ENCODE results near the gene EIPR1.

The EIPR1 gene

DNA sequence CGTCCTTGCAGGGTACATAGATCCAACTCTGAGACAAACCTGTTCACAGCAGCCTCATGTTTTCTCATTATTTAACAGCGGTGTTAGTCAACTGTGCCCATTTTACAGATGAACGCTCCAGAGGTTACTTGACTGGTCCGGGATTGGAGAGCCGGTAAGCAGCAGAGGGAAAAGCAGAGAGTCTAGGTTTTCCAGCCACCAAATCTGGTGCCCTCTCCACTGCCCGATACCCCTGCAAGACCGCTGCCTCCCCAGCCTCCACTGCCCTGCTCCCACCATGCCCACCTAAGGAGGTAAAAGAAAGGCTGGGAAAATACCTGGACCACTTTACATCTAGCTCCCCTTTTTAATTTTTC lies 51.5 kb downstream of the EIPR1 start:
- no peak overlapping the region for H3K27ac Mint-ChIP-seq
- H3K27me3 Mint-ChIP-seq = no peaks in the 10 kb centered on the region
- no peak overlapping the region for H3K4me3 Mint-ChIP-seq
- H3K9me3 Mint-ChIP-seq = peaks cover 6% of the 10 kb centered on the region
- H3K4me1 Mint-ChIP-seq = peaks cover 20% of the 10 kb centered on the region
- ATAC-seq = no peak
- peaks cover 72% of the 10 kb centered on the region for H3K36me3 Mint-ChIP-seq

- Mint-ChIP-seq H3K4me3 (no peak overlapping the region), H3K4me1 (peaks cover 15% of the 10 kb centered on the region), H3K27ac (no peak overlapping the region), H3K27me3 (no peaks in the 10 kb centered on the region), H3K36me3 (peaks cover 70% of the 10 kb centered on the region), H3K9me3 (peaks cover 2% of the 10 kb centered on the region)
- ATAC-seq = no peak
Measured at GRCh38 chr2:3325458-3326181, 52.0 kb downstream of the EIPR1 start.

- no peak overlapping the region for H3K4me3 Mint-ChIP-seq
- peaks cover 6% of the 10 kb centered on the region for H3K4me1 Mint-ChIP-seq
- H3K27ac Mint-ChIP-seq = no peak overlapping the region
- H3K27me3 Mint-ChIP-seq = no peaks in the 10 kb centered on the region
- no peaks in the 10 kb centered on the region for H3K9me3 Mint-ChIP-seq
- ATAC-seq = no peak
- peaks cover 67% of the 10 kb centered on the region for H3K36me3 Mint-ChIP-seq
Measured at GRCh38 chr2:3324404-3325281, 53.0 kb downstream of the EIPR1 start.

- no peaks in the 10 kb centered on the region for H3K27me3 Mint-ChIP-seq
- ATAC-seq = peak; percentile 25
- H3K27ac Mint-ChIP-seq = no peak overlapping the region
- peaks cover 67% of the 10 kb centered on the region for H3K36me3 Mint-ChIP-seq
- no peaks in the 10 kb centered on the region for H3K4me1 Mint-ChIP-seq
- no peak overlapping the region for H3K4me3 Mint-ChIP-seq
- no peaks in the 10 kb centered on the region for H3K9me3 Mint-ChIP-seq
Measured at GRCh38 chr2:3324036-3324386, 53.6 kb downstream of the EIPR1 start.

GRCh38 chr2:3323360-3324035 lies 54.1 kb downstream of the EIPR1 start:
- H3K27ac Mint-ChIP-seq = no peak overlapping the region

DNA sequence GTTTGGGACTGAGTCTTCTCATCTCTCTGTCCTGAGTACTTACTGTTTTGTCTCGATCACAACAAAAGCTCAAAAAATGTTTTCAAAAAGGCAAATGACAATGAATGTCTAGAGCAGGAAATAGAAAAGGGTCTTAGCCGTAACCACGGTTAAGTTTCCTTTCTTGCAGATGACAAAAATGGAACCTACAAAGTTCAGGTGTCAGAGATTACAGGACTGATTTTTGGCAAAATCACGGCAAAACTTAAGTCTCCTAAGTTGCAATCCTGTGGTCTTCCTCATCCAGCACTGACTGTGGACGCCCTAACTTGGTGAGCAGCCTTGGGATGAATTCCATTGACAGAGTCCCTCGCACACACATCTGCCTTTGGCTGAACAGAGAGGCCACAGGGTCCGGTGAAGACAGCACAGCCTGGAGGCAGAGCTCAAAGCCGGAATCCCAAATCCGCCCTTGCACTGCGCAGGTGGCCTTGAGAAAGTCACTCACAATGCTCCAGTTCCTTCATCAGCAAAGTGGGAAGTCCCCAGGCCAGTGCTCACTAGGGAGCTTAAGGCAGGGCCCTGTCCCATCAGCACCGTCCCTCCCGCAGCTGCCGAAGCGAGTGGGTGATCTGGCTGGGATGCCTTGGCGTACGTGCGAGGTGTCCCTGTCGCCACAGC lies 55.2 kb downstream of the EIPR1 start:
- Mint-ChIP-seq H3K36me3 (peaks cover 83% of the 10 kb centered on the region), H3K27ac (no peak overlapping the region), H3K9me3 (no peaks in the 10 kb centered on the region), H3K4me3 (no peak overlapping the region), H3K27me3 (no peaks in the 10 kb centered on the region), H3K4me1 (no peaks in the 10 kb centered on the region)
- no peak for ATAC-seq

More at GRCh38 chr2:3323360-3324035, 54.1 kb downstream of the EIPR1 start:
- H3K36me3 Mint-ChIP-seq = peaks cover 72% of the 10 kb centered on the region
- no peaks in the 10 kb centered on the region for H3K4me1 Mint-ChIP-seq
- ATAC-seq = no peak
- H3K9me3 Mint-ChIP-seq = no peaks in the 10 kb centered on the region
- H3K27me3 Mint-ChIP-seq = no peaks in the 10 kb centered on the region
- H3K4me3 Mint-ChIP-seq = no peak overlapping the region

GRCh38 chr2:3321825-3322224 lies 55.8 kb downstream of the EIPR1 start:
- Mint-ChIP-seq H3K4me3 (no peak overlapping the region), H3K9me3 (no peaks in the 10 kb centered on the region), H3K27ac (no peak overlapping the region), H3K36me3 (peaks cover 87% of the 10 kb centered on the region), H3K27me3 (no peaks in the 10 kb centered on the region), H3K4me1 (peaks cover 2% of the 10 kb centered on the region)
- ATAC-seq = no peak

DNA sequence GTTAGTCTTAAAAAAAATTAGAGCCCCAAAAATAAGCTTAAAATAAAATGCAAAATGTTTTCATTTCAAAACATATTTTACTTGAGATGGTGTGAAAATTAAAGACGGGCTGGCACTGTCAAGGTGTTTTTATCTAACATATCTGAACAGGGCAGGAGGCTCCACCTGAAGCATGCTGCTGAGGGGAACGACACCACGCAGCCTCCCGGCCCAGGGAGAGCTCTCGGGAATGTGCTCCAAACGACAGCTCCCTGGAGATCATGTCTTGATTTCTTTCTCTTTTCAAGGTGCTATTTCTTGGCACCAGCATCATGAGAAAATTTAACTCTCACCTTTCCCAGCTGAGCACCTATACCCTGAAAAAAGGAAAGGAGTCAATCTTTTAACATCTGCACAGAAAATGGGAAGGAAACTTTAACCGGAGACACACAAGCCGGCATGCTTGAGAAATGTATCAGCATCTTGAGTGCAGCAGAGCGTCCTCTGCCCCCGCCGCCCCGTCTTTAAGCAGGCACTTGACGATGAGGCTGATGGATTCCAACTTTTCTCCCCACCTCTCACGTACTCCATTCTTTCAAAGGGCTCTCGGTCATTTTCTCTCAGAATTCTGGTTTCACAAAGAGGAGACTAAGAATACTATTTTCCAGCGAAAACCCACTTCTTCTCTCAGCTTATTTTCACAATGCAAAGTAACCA lies 56.6 kb downstream of the EIPR1 start:
- Mint-ChIP-seq H3K4me3 (no peak overlapping the region), H3K9me3 (no peaks in the 10 kb centered on the region), H3K27me3 (no peaks in the 10 kb centered on the region), H3K36me3 (peaks cover 88% of the 10 kb centered on the region), H3K27ac (no peak overlapping the region), H3K4me1 (peaks cover 7% of the 10 kb centered on the region)
- no peak for ATAC-seq

- ATAC-seq = no peak
- Mint-ChIP-seq H3K27ac (no peak overlapping the region), H3K27me3 (no peaks in the 10 kb centered on the region), H3K36me3 (peaks cover 78% of the 10 kb centered on the region), H3K9me3 (no peaks in the 10 kb centered on the region), H3K4me1 (peaks cover 7% of the 10 kb centered on the region), H3K4me3 (no peak overlapping the region)
Measured at GRCh38 chr2:3319745-3320566, 57.7 kb downstream of the EIPR1 start.

DNA sequence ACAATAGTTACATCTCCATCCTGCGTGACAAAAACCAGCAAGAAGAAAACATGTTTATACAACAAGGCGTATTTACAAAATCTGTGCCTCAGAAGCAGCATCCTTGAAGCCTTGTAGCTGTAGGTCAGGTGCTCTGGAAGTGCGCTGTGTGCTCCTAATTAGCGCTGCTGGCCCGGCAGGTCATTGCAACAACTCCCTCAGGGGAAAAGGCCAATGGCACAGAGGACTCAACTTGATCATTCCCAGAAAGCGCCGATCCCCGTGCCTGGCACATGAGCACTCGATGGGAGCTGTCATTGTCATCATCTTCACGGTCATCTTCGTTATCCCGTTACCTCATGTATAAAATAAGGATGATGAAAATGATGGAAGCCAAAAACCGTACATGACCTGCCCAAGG lies 58.5 kb downstream of the EIPR1 start:
- H3K4me3 Mint-ChIP-seq = no peak overlapping the region
- peaks cover 70% of the 10 kb centered on the region for H3K36me3 Mint-ChIP-seq
- H3K27ac Mint-ChIP-seq = no peak overlapping the region

DNA sequence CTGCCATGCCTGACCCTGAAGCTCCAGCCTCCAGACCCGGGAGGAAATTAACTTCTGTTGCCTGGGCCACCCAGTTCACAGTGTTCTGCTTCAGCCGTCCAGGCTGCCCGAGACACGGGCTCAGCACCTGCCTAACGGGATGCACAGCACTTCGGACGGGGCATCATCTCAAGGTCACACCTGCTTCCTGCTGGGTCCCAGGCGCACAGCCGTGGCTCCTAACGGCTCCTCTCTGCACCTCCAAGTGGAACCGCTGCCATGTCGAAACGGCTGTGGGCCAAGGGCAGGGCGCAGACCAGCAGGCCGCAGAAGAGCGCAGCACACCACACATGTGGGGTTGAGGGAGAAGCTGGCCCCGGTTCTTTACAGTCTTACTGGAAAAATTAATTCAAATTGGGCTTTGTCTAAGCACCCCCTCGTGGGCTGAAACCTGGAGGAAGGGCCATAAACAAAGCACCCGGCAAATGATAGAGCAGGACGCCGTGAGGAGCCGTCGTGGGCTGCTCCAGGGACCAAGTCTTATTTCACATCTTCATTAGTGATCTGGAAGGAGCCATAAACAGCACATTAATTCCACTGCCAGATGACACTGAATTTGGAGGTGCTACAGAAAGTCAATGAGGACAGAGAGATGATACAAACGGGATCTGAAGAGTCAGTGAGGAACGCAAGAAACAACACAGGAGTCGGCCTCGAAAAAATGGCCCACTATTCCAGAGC lies 59.6 kb downstream of the EIPR1 start:
- no peak for ATAC-seq
- H3K4me1 Mint-ChIP-seq = peaks cover 7% of the 10 kb centered on the region
- no peaks in the 10 kb centered on the region for H3K27me3 Mint-ChIP-seq
- peaks cover 60% of the 10 kb centered on the region for H3K36me3 Mint-ChIP-seq
- H3K9me3 Mint-ChIP-seq = no peaks in the 10 kb centered on the region
- no peak overlapping the region for H3K4me3 Mint-ChIP-seq
- no peak overlapping the region for H3K27ac Mint-ChIP-seq

More for the DNA sequence above, 58.5 kb downstream of the EIPR1 start:
- Mint-ChIP-seq H3K4me1 (peaks cover 7% of the 10 kb centered on the region), H3K9me3 (no peaks in the 10 kb centered on the region), H3K27me3 (no peaks in the 10 kb centered on the region)
- ATAC-seq = no peak

GRCh38 chr2:3317277-3317685 lies 60.3 kb downstream of the EIPR1 start:
- ATAC-seq = no peak
- peaks cover 58% of the 10 kb centered on the region for H3K36me3 Mint-ChIP-seq
- peaks cover 7% of the 10 kb centered on the region for H3K4me1 Mint-ChIP-seq

GRCh38 chr2:3316456-3317276 lies 61.0 kb downstream of the EIPR1 start:
- no peak overlapping the region for H3K27ac Mint-ChIP-seq
- no peaks in the 10 kb centered on the region for H3K27me3 Mint-ChIP-seq
- H3K4me3 Mint-ChIP-seq = no peak overlapping the region
- ATAC-seq = no peak
- peaks cover 54% of the 10 kb centered on the region for H3K36me3 Mint-ChIP-seq
- H3K4me1 Mint-ChIP-seq = peaks cover 7% of the 10 kb centered on the region
- H3K9me3 Mint-ChIP-seq = no peaks in the 10 kb centered on the region

More at GRCh38 chr2:3317277-3317685, 60.3 kb downstream of the EIPR1 start:
- H3K27ac Mint-ChIP-seq = no peak overlapping the region
- H3K9me3 Mint-ChIP-seq = no peaks in the 10 kb centered on the region
- no peaks in the 10 kb centered on the region for H3K27me3 Mint-ChIP-seq
- H3K4me3 Mint-ChIP-seq = no peak overlapping the region

Data from stimulated activated memory B cell treated with anti-CD40 and anti-IgM and Interleukin-4, amounts not matched to agents 10 μg/mL and 1 μg/mL and 100 μg/mL, for 72 hours (primary cell).